NCI-H2196 treated with DMSO at 0.1 percent for 48 hours (cell line): ENCODE measurements around the gene TRIM32.

Experiments used
- DNase-seq: peaks from one replicate; lab custom pipeline; 2025; ENCODE audit not compliant: unreplicated experiment; lab: John Stamatoyannopoulos, UW

The TRIM32 gene

GRCh38 chr9:116750510-116750909 lies 63.4 kb downstream of the TRIM32 start:
- DNase-seq: no peak
